ENCODE data around the gene ATRNL1.

ATRNL1 gene

GRCh38 chr10:115963848-115964247 lies 870.7 kb downstream of the ATRNL1 start:
- DNase-seq, result peak; percentile 83

DNA sequence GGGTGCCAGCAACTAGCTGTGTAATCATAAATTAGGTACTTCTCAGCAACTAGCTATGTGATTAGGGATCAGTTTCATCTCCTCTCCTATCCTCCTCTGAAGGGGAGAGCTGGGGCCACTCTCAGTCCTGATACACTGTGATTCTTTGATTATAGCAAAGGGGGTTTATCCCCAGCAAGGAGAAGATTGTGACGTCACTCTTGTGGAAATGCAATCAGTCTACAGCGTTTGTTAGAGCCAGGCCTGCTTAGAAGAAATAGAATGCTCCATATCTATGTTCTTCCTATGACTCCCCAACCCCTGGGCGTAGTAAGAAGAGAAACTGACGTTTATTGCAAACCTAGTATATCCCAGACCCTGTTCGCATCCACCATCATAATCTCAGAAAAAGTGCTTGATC lies 871.7 kb downstream of the ATRNL1 start:
- DNase-seq, result no peak

DNA sequence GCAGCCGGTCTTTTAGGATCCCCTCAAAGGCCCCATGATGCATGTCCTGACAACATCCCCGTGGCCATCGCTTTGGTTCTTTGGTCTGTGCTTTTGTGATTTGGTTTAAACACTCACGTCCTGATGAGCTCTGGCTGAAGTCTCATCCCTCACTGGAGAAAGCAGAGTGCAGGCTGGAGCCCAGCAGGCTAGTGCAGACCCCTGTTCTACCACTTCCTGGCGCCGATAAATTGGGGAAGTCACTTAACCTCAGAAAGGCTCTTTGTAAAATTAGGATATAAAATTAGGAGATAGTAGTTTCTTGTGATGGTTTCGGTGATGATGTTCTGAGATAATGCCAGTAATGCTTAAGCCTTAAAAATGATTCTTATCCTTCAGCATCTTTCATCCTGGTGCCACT lies 872.2 kb downstream of the ATRNL1 start:
- DNase-seq, result no peak

DNA sequence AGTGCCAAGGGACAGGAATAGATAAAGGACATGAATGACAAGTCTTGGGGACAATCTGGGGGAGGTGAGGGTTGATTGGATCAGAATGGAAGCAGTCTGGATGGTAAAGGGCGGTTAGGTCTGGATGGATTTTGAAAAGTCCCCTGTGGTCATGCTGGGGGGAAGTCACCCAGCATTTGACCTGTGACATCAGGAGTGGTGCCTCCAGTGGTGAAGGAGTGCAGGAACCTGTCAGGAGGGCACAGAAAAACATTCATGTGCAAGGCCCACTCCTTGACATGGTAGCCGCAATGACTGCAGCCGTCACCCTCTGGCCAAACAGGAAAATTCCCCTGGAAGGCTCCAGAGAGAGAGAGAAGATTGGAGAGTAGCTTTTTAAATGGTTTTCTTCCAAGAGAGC lies 875.1 kb downstream of the ATRNL1 start:
- no peak for DNase-seq

GRCh38 chr10:115969591-115969990 lies 876.4 kb downstream of the ATRNL1 start:
- DNase-seq, result peak; percentile 1

GRCh38 chr10:115971921-115972320 lies 878.8 kb downstream of the ATRNL1 start:
- DNase-seq, result no peak

DNA sequence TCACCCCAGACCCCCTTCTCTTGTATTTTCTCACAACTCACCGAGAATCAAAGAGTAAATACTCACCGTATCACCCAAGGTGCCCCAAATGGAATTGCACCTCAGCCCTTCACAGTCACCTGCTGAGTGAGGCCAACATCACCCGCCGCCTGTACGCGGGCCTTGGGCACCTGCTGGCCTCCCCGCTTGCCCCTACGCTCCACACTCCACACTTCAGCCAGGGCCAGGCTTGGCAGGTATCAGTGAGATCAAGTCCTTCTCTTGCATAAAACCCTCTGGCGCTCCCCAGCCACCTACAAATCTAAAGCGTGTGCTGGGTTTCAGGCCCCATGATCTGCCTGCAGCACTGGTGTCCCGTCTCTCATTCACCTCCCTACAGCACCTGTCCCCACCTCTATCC lies 879.3 kb downstream of the ATRNL1 start:
- DNase-seq, result no peak

DNA sequence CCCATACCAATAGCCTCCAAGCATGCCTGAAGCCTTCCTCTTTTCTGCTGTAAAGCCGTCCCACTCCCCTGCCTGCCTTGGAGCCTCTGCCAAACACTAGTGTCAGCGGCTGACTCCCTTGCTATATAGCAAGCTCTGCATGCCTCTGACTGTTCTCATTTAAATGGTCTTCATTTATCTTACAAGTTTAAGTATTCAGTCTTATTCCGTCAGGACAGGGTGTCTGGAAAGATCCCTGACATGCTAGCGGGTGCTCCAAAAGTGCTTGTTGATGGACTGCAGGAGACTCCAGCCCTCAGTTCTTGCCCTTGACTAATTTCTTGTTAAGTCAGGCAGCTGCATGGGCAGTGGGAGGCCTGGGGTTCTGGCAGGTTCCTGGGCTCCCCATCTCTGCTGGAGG lies 881.2 kb downstream of the ATRNL1 start:
- no peak for DNase-seq

- no peak for DNase-seq
Observed at GRCh38 chr10:115974816-115975430, 881.8 kb downstream of the ATRNL1 start.

- DNase-seq, result no peak
Observed at GRCh38 chr10:115975506-115975905, 882.3 kb downstream of the ATRNL1 start.

GRCh38 chr10:115976342-115976741 lies 883.2 kb downstream of the ATRNL1 start:
- DNase-seq, result no peak

DNA sequence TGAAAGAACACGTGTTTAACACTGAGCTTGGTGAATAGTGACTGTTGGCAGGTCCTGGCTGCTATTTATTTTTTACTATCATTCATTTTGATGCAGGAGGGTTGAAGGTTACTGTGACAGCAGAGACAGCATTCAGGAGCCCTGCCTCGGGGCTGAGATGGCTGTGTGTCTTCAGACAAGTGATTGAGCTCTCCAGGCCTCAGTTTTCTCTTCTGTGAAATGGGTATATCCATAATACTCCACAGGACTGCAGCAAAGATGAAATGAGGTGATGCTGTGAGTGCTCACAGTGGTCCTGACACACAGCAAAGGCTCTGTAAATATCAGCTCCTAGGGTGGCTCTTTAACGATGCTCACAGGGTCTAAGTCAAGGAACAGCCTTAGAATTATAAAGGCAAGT lies 884.7 kb downstream of the ATRNL1 start:
- no peak for DNase-seq

GRCh38 chr10:115979576-115979975 lies 886.4 kb downstream of the ATRNL1 start:
- DNase-seq, result peak; percentile 46

DNA sequence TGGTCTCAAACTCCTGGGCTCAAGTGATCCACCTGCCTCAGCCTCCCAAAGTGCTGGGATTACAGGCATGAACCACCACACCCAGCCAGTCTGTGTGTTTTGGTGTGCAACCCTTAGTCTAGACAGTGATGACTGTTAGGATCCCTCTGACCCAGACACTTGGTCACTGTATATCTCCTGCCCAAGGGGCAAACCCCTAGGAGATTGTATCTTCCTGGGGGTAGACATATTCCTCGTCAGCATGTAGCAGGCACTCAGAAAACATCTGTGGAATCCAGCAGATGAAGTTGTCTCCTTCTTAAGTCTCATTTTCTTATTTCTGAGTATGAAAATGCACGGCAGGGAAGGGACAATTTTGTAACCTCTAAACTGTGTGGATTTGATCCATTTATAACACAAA lies 887.3 kb downstream of the ATRNL1 start:
- DNase-seq, result no peak

DNA sequence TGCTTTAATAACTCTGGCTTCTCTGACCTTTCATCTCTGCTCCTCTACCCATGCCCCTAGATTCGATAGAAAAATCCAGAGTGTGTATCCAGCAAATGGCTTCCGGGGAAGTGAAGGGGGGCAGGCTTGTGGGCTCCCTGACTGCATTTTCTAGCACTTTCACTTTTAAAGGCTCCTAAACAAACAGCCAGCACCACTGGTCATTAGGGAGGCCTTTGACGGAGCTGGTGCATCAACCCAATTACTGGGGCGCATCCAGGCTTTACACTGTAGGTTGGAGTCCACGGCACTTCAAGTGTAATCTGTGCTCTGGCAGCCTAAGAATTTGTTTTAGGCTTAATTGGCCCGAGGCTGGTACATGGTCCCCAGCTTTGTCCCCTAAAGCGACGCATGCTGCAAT lies 887.9 kb downstream of the ATRNL1 start:
- no peak for DNase-seq

DNA sequence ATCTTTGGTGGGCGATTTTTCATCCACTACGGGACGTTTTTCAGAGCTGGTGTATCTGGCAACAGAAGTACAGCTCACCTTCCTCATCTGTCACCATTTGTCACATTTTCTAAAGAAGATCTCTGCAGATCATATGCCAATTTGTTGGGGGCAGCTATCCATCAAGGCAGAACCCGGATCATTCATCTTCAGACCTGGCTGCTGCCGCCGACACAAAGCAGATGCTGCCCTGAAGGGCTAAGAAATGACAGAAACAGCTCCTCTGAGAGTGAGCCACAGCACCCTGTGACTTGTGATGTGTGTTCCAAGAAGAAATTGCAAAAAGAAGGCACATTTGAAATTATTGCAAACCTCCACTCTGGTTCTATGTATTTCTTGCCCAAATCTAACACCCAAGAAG lies 888.9 kb downstream of the ATRNL1 start:
- DNase-seq, result no peak

DNA sequence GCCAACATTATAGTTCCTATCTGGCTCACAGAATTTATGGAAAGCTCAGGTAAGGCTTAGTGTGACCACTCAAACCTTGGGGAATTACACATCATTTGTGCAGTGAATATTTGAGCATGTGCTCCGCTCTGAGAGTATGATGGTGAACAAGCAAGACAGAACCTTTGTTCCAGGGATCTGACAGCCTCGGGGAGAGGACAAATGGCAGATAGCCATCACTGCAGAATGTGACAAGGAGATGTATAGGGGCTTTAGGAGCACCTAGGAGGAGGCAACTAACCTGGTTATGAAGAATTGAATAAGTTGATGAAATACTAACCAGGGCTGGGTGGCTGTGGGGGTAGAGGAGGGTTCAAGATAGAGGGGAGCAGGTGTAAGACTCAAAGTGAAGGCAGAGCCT lies 889.4 kb downstream of the ATRNL1 start:
- no peak for DNase-seq

DNA sequence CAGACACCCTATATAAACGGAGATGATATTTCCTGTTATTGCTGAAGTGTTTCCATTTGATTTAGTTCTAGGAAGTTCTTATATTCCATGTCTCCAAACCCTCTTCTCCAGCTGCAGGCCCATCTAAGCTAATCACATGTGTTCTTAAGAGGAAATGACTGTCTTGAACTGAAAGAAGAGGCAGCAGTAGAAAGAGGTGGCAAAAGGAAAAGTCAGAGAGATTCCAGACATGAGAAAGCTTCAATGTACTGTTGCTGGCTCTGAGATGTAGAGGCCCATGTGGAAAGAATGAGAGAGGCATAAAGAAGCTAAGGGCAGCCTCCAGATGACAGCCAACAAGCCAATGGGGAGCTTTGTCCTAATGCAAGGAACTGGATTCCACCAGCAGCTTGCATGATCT lies 892.6 kb downstream of the ATRNL1 start:
- no peak for DNase-seq

DNA sequence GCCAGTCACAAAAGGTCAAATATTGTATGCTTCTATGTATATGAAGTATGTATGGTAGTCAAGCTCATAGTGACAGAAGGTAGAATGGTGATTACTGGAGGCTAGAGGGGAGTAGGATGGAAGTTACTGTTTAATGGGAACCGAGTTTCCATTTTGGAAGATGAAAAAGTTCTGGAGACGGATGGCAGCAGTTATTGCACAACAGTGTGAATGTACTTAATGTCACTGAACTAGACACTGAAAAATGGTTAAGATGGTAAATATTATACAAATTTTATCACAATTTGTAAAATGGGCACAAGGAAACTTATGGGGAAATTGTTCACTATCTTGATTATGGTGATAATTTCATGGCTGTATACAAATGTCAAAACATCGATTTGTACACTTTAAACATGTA lies 895.2 kb downstream of the ATRNL1 start:
- no peak for DNase-seq

- no peak for DNase-seq
Observed at GRCh38 chr10:115989621-115990020, 896.5 kb downstream of the ATRNL1 start.

DNA sequence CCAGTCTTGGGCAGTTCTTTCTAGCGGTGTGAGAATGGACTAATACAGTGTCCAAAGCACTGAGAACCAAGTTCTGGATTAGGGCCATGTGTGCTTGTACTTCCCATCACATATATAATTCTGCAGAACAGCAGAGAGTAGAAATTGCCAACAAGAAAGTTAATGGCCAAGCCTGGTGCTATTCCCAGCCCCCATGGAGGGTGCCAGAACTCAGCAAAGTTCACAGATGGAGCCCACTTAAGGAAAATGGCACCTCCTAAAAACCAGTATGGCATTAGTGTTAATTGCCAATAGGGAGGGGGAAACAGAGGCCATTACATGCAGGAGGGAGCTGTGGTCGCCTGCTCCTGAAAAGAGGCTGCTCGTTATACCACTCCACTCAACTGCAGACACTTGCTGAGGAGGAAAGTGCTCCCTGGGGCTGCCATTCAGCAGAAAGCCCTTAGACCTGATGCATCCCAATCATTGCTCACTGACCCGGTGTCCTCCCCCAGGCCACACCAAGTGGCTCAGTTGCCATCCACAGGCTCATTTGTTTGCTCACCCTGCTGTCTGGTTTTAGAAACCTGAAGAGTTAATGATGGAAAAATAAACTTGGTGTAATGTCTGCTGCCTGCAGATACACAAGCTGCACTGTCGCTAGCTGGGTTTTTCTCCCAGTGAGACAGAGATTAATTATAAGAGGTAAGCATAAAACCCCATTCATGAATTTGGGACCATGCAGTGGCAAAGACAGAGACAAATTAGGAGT lies 899.2 kb downstream of the ATRNL1 start:
- DNase-seq, result no peak

DNA sequence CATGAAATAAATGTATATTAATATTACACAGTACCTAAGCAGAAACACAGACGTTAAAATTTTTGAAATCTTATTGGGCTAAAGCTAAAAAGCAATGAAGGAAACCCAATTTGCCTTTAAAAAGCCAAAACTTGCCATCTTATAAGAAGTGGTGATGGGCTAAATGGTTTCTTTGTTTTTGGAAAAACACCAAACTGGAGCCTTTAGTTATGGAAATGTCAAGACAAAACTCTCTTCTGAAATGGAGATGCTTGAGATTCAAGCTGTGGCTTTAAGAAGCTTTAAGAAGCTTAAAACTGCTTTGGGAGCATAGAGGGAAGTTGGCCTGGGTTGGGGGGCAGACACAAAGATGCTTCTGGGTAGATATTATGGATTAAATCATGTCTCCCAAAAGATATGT lies 902.9 kb downstream of the ATRNL1 start:
- DNase-seq, result no peak

DNA sequence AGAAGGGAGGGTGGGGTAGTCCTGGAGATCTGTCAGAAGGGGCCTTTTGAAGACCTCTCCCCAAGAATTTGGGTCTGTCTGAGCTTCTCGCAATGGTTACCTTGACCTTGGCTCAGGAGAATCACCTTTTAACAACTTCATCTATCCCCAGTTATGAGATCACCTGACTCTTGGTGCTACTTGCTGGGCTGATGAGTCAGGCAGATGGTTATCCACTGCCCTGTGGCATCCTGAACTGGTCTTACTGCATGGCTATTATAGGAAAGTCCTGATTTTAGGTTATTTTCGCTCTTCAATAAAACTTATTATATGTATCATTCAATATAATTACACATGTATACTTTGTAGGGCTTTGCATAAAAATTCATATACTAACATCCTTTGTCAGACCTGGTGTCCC lies 905.1 kb downstream of the ATRNL1 start:
- no peak for DNase-seq
